NCI-H2196 (cell line): ENCODE data around the gene LZIC.
A peak's percentile ranks its signal among the peaks of the same experiment; 100 is the strongest.

Experiments used
- DNase-seq: peaks from one replicate; lab custom pipeline; 2025; ENCODE audit not compliant: unreplicated experiment; lab: John Stamatoyannopoulos, UW

The LZIC gene

GRCh38 chr1:9910423-9911178 lies 32.6 kb downstream of the LZIC start:
- peak; percentile 99 for DNase-seq

- no peak for DNase-seq
These were observed 33.1 kb downstream of the LZIC start, which contains the start of gene CTNNBIP1 for GRCh38 chr1:9910076-9910422. Gene CTNNBIP1 (minus strand): TSS chr1:9910269. CDS start chr1:9872064, 38,205 bp downstream.

GRCh38 chr1:9909234-9910046 lies 33.8 kb downstream of the LZIC start:
- no peak for DNase-seq

GRCh38 chr1:9908871-9909233 lies 34.3 kb downstream of the LZIC start:
- no peak for DNase-seq

- DNase-seq, result no peak
These were observed 35.8 kb downstream of the LZIC start for GRCh38 chr1:9907441-9907840.

- DNase-seq, result no peak
These were observed 36.7 kb downstream of the LZIC start for GRCh38 chr1:9906466-9906865.

- DNase-seq, result no peak
These were observed 38.2 kb downstream of the LZIC start for GRCh38 chr1:9905010-9905409.

GRCh38 chr1:9904596-9904995 lies 38.6 kb downstream of the LZIC start:
- DNase-seq, result no peak

- no peak for DNase-seq
These were observed 39.2 kb downstream of the LZIC start for GRCh38 chr1:9903801-9904527.

- DNase-seq, result no peak
These were observed 41.1 kb downstream of the LZIC start for GRCh38 chr1:9902060-9902452.

GRCh38 chr1:9901148-9902059 lies 41.8 kb downstream of the LZIC start:
- no peak for DNase-seq

- DNase-seq, result peak; percentile 86
These were observed 42.8 kb downstream of the LZIC start for GRCh38 chr1:9900142-9901043.

GRCh38 chr1:9894115-9894514 lies 49.1 kb downstream of the LZIC start:
- no peak for DNase-seq

- DNase-seq, result no peak
These were observed 50.3 kb downstream of the LZIC start for GRCh38 chr1:9892563-9893528.

- DNase-seq, result no peak
These were observed 52.0 kb downstream of the LZIC start for GRCh38 chr1:9891207-9891606.

GRCh38 chr1:9890224-9890731 lies 52.9 kb downstream of the LZIC start:
- DNase-seq, result no peak

- no peak for DNase-seq
These were observed 53.8 kb downstream of the LZIC start for GRCh38 chr1:9889411-9889810.

GRCh38 chr1:9888886-9889285 lies 54.3 kb downstream of the LZIC start:
- no peak for DNase-seq
